Measurements from ENCODE around the gene SPSB2.
"Not testable (repeated sequence)": the region's sequence is repeated elsewhere in the genome, so short reads cannot be mapped to it uniquely, and the experiment has no call there.

- not testable (repeated sequence) for TF ChIP-seq CTCF, POLR2A, POLR2AphosphoS5 (IDR thresholded peaks at IDR 0.05)
Measured at GRCh38 chr12:6892683-6893082, 19.6 kb upstream of the SPSB2 start.
